D341Med (cell line): ENCODE data around the gene ZNG1E.
A peak's percentile ranks its signal among the peaks of the same experiment; 100 is the strongest.
"Not testable (repeated sequence)": the region's sequence is repeated elsewhere in the genome, so short reads cannot be mapped to it uniquely, and the experiment has no call there.

Experiments used
- DNase-seq: peaks from one replicate; pipeline ENCODE4 v3.0.0; 2012; ENCODE audit warnings: low spot score

ZNG1E gene

GRCh38 chr9:65675589-65676021 is at the start of gene ZNG1E:
ZNG1E (plus strand) TSS chr9:65675928; CDS start chr9:65675977, 49 bp downstream.
- DNase-seq, result peak; percentile 31

DNA sequence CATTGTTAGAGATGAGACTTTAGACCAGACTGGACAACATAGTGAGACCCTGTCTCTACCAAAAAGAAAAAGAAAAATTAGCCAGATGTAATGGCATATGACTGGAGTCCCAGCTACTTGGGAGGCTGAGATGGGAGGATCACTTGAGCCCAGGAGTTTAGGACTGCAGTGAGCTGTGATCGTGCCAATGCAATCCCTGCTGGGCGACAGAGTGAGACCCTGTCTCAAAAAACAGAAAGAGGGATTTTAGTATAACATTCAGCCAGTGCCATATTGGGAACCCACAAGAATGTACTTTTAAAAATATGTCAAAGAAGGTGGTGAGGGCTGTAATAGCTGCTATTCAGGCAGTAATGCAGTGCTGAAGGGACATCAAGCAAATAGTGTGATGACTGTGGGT is 2.1 kb upstream of the ZNG1E start:
- DNase-seq, result not testable (repeated sequence)

DNA sequence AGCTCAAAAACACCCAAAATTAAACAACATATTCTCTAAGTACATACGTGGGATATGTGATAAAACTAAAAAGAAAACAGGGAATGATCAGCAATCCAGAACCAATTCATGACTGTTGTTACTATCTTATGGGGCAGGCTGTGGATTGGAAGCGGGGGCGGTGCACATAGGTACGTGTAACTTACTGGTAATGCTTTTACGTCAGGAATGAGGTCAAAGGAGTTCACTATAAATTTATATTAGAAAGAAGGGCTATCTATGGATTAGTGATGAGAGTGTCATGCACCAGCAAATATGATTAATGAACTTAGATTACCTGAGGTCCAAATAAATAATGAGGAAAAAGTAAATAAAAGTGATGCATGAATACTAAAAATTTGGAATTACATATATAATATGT is 710 bp upstream of the ZNG1E start:
- not testable (repeated sequence) for DNase-seq

GRCh38 chr9:65676389-65676788 is 661 bp downstream of the ZNG1E start:
- not testable (repeated sequence) for DNase-seq

GRCh38 chr9:65678533-65678932 is 2.8 kb downstream of the ZNG1E start:
- not testable (repeated sequence) for DNase-seq

GRCh38 chr9:65703550-65703949 is 27.8 kb downstream of the ZNG1E start:
- DNase-seq, result not testable (repeated sequence)

GRCh38 chr9:65714445-65714844 is 38.7 kb downstream of the ZNG1E start:
- DNase-seq, result not testable (repeated sequence)

DNA sequence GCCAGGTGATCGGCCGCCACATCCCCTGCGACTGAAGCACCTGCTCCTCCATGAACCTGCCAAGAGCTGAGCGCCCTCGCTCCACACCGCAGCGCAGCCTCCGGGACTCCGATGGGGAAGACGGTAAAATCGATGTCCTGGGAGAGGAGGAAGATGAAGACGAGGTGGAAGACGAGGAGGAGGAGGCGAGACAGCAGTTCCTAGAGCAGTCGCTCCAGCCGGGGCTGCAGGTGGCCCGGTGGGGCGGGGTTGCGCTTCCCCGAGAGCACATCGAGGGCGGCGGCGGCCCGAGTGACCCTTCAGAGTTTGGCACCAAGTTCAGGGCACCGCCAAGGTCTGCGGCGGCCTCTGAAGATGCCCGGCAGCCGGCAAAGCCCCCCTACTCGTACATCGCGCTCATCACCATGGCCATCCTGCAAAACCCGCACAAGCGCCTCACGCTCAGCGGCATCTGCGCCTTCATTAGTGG is 61.4 kb downstream of the ZNG1E start, which contains the start of gene FOXD4L4:
Gene FOXD4L4 (plus strand): TSS at position 51 of the 469 bp plus-strand sequence. CDS start 0 bp downstream, at position 51.
- DNase-seq, result not testable (repeated sequence)

DNA sequence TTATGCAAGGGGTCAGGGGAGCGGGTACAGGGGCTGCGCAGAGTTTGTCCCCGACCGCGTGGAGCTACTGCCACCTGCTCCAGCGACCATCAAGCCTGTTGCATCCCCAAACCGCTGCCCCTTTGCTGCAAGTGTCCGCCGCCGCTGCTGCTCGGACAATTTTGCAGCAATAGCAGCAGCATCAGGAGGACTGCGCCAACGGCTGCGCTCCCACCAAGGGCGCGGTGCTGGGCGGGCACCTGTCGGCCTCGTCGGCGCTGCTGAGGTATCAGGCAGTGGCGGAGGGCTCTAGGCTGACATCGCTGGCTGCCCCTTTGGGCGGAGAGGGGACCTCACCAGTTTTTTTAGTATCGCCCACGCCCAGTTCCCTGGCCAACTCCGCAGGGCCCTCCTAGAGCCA is 62.4 kb downstream of the ZNG1E start:
- DNase-seq, result not testable (repeated sequence)
